Cardiac septum (tissue), 1 donor: ENCODE measurements around the gene MET. TPM values are rescaled to one million over a fixed set of nuclear protein-coding genes. Genes with fewer than 3 reads are reported as not detected.
"Not testable (repeated sequence)": the region's sequence is repeated elsewhere in the genome, so short reads cannot be mapped to it uniquely, and the experiment has no call there.

Source experiments
- DNase-seq: peaks from one replicate; pipeline ENCODE4 v3.0.0-alpha.2; 2020; ENCODE audit warnings: low spot score
- intact Hi-C: fragments of 100-400 bp; cut with DNase I; formaldehyde crosslinking; loops from one replicate; pipeline ENCODE4 v1.14.0; 2022
- total RNA-seq: library from RNA; stranded (reverse); fragmentation: NEBNext Ultra II Directional; extraction: Animal tissue kit (Norgen Biotek cat#: 25700); gene quantifications from one replicate; pipeline ENCODE4 v1.2.1, GENCODE V29; 2021
- donor health status: DM: no; HTN: no; CAD: no.

MET gene
- total RNA-seq, 1 donor from 2014 or later = 9.2 TPM

- intact Hi-C loops = no loop called here
- DNase-seq = no peak
Measured at GRCh38 chr7:116739307-116739706, 67.3 kb downstream of the MET start.

DNA sequence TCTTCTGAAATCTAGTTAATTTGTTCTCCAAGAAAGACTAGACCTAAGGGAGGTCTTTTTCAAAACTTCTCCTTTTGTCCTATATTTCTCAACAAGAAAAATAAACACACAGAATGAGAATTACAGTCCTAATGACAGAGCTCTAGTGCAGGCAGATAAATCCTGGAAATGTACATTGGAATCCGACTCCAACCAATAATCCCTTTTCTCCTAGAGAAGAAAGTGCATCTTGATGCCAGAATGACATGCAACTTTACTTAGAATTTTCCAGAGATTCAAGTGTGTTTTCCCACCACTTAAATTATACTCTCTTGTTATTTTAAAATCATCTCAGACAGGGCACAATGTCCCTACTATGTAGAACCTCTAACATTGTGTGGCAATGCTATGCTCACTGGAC, 68.2 kb downstream of the MET start:
- DNase-seq = no peak
- intact Hi-C loops = no loop called here

DNA sequence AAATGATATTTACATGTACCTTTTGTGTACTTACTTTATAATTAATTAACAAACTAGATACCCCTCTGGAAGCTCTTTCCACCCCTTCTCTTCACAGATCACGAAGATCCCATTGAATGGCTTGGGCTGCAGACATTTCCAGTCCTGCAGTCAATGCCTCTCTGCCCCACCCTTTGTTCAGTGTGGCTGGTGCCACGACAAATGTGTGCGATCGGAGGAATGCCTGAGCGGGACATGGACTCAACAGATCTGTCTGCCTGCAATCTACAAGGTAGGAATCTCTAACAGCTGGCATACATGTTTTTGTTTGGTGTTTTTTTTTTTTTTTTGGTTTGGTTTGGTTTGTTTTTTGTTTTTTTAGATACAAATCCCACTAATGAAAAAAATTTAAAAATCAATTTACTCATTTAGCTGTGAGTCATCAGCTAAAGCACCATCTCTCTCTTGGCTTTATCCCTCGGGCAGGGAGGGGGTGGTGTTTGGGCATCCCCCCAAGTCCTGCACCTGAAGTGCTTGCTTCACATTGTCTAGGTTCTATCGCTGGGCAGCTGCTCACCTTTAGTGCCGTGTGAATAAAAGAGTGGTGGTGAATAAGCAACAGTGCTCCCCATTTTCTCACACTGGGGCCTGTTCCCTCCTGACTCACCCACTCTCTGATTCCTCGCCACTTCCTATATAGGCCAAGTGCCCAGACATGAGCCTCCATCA, 68.9 kb downstream of the MET start:
- intact Hi-C loops = no loop called here
- DNase-seq = no peak

DNA sequence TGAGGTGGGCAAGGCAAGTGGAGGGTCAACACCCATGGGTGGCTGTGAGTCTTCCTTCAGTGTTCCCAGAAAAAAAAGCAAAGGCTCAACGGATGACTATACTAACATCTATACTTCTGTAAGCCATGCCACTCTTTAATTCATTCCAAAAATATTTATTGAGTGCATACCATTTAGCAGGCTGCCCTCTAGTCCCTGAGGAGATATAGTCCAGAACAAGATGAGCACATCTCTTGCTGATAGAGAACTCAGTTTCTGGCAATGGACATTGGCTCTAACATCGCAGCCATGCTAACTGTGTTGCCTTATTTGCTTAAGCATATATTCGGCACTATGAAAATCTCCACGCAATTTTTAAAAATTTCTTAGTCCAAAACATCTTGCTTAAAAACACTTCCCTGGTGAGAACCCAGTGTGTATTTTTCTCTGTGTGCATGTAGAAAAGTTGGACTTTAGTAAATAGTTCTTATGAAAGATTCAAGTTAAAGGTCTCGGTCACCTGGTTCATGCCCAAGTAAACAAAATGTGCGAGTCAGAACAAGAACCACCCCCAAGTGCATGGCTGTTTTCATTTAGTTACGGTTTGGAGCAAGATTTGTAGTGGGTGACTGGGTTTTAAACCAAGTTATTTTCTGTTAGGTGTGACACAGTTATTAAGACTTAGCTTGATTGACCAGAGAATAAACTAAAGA, 69.8 kb downstream of the MET start:
- intact Hi-C loops = no loop called here
- DNase-seq = no peak

DNA sequence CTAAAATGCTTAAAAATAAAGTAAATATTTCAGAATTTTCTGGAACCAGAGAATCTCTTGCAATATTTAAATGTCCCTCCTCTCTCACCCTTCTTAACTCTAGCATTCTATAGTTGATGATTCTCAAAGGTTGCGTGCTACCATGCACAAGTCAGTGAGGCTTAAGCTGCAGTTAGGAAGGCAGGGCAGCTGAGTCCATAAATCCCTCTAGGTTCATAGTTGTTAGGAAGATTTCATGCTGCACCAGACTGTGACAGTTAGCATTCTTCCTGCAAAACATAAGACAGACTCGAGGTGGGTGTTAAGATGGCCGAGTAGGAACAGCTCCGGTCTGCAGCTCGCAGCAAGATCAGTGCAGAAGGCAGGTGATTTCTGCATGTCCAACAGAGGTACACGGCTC, 70.6 kb downstream of the MET start:
- intact Hi-C loops = no loop called here
- DNase-seq = no peak

DNA sequence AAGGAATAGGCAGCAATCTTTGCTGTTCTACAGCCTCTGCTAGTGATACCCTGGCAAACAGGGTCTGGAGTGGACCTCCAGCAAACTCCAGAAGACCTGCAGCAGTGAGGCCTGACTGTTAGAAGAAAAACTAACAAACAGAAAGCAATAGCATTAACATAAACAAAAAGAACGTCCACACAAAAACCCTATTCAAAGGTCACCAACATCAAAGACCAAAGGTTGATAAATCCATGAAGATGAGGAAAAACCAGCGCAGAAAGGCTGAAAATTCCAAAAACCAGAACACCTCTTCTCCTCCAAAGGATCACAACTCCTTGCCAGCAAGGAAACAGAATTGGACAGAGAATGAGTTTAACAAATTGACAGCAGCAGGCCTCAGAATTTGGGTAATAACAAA, 71.8 kb downstream of the MET start:
- DNase-seq, intact Hi-C loops: not testable (repeated sequence)

DNA sequence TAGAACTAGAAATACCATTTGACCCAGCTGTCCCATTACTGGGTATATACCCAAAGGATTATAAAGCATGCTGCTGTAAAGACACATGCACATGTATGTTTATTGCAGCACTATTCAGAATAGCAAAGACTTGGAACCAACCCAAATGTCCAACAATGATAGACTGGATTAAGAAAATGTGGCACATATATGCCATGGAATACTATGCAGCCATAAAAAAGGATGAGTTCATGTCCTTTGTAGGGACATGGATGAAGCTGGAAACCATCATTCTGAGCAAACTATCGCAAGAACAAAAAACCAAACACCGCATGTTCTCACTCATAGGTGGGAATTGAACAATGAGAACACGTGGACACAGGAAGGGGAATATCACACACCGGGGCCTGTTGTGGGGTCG, 74.4 kb downstream of the MET start:
- intact Hi-C loops, DNase-seq: not testable (repeated sequence)

GRCh38 chr7:116751070-116751469, 79.1 kb downstream of the MET start:
- intact Hi-C loops, DNase-seq: not testable (repeated sequence)

GRCh38 chr7:116752305-116753074, 80.5 kb downstream of the MET start:
- no peak for DNase-seq
- intact Hi-C loops = no loop called here

DNA sequence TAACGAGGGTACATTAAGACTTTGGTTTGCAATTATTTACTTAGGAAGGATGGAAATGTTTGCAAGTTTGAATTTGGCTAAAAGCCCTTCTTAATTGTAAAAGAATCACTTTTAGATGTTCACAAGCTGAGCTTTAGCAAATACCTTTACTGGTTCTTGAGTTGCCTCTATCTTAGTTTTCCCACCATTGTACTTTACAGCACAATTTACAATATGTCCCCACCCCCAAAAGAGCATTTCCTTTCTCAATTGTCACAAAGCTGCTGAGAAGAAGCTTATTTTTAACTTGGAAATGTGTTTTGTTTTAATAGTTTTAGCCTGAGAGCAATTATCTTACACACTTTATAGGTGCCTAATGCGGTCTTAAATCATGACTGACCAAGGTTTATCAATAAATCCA, 81.1 kb downstream of the MET start:
- DNase-seq = no peak
- intact Hi-C loops = no loop called here

GRCh38 chr7:116754186-116754585, 82.2 kb downstream of the MET start:
- no peak for DNase-seq
- intact Hi-C loops = no loop called here

GRCh38 chr7:116757283-116757682, 85.3 kb downstream of the MET start:
- intact Hi-C loops = no loop called here
- no peak for DNase-seq

DNA sequence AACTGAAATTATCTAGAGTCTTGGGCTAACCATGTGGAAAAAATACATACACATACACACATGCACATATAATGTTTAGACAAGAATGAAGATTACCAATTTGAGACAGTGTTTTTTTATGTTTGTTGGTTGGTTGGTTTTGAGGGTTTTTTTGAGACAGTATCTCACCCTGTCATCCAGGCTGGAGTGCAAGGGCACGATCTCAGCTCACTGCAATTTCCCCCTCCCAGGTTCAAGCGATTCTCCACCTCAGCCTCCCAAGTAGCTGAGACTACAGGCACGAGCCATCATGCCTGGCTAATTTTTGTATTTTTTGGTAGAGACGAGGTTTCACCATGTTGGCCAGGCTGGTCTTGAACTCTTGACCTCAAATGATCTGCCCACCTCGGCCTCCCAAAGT, 87.6 kb downstream of the MET start:
- DNase-seq, intact Hi-C loops: not testable (repeated sequence)

DNA sequence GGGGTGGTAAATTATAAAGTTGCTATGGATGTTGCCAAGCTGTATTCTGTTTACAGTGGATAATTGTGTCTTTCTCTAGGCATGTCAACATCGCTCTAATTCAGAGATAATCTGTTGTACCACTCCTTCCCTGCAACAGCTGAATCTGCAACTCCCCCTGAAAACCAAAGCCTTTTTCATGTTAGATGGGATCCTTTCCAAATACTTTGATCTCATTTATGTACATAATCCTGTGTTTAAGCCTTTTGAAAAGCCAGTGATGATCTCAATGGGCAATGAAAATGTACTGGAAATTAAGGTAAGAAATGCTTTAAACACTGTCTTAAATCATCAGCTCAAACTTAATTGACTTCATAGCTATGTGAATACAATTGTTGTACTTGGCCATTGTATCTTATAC, 91.0 kb downstream of the MET start:
- intact Hi-C loops = no loop called here

GRCh38 chr7:116763647-116764046, 91.7 kb downstream of the MET start:
- no peak for DNase-seq
- intact Hi-C loops = no loop called here

More for the DNA sequence above, 91.0 kb downstream of the MET start:
- DNase-seq = no peak

DNA sequence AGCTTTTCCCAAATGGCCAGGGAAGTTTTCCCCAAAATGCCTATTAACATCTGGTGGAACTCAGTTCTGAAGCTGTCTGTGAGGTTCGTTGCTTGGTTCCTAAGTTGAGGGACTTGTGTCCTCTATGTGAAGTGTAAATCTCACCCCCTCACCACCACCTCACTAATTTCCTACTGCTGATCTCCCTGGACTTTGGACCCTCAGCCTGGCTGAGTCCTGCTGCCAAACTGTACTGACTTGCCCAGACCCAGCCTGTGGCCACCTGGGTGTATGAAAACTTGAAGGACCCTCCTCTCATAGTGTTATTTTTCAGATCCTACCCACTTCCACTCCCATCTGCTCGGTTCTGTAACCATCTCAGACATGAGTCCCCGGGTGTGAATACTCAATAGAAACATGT, 94.9 kb downstream of the MET start:
- DNase-seq = no peak
- intact Hi-C loops = no loop called here

GRCh38 chr7:116769546-116769945, 97.5 kb downstream of the MET start:
- DNase-seq = no peak
- intact Hi-C loops = no loop called here

DNA sequence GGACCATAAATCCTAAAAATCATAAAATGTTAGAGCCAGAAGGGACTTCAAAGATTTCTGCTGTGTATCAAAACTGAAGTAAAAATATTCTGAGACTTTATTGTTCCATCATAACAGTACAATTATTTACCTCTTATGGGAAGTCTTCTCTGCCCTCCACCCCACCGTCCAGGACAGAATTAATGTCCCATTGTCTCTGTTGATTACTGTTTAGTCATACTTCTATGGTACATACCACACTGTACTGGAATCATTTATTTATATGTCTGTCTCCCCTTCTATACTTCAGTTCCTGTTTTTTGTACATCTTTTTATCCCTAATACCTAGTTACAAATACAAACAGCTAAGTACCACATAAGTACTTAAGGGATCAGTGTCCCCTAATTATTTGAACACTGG, 98.9 kb downstream of the MET start:
- no peak for DNase-seq
- intact Hi-C loops = no loop called here

GRCh38 chr7:116771640-116772039, 99.6 kb downstream of the MET start:
- DNase-seq = no peak
- intact Hi-C loops = no loop called here

- intact Hi-C loops = no loop called here
- no peak for DNase-seq
Measured at GRCh38 chr7:116772423-116772863, 100.4 kb downstream of the MET start.
